GM19438 (cell line): ENCODE results near the gene SVIL.
"Not testable (repeated sequence)": the region's sequence is repeated elsewhere in the genome, so short reads cannot be mapped to it uniquely, and the experiment has no call there.

ENCODE experiments used
- ATAC-seq: cut with Tn5 transposase; IDR thresholded peaks from one replicate; pipeline ENCODE4 v1.9.1; 2021; ENCODE audit warnings: low read depth; ENCODE audit not compliant: unreplicated experiment

Gene SVIL

GRCh38 chr10:29470355-29470705 is 164.4 kb downstream of the SVIL start:
- no peak for ATAC-seq

DNA sequence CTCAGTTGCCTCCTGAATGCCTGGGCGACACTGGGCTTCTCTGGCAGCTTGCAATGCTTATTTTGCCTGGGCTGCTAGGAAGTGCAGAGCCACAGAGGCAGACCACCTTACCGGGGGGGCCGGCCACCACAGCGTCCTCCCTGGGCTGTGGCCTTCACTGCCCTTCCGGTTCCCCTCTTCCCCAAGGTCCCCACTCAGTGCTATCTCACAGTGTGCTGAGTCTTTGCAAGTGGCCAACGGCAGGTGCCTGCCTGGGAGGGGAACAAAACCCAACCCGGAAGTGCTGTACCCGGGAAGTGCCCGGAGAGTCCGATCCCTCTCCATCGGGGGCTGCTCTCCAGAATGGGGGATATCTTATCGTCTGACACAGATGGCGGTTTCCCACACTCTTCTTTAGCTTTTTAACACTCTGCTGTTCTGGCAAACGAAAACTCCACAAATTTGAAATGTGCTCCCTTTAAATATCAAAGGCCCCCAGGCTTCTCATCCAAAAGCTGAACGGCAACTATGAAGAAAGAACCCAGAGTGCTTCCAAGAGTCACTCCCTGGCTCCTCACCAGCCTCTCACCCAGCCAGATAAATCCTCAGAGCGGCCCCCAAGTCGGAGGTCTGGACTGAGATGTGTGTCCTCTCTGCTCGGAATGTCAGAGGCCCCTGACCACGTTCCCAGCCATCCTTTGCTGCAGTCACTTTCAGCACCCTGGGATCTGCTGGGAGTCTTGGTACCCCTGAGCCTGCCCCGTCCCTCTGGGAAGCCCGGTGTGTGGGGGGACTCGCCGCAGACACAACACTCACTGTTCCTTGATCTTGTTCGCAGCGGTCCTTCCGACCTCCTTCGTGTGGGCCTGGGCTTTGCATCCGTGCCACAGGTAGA is 165.1 kb downstream of the SVIL start:
- ATAC-seq = no peak

- ATAC-seq = no peak
Observed at GRCh38 chr10:29465384-29465783, 169.4 kb downstream of the SVIL start.

DNA sequence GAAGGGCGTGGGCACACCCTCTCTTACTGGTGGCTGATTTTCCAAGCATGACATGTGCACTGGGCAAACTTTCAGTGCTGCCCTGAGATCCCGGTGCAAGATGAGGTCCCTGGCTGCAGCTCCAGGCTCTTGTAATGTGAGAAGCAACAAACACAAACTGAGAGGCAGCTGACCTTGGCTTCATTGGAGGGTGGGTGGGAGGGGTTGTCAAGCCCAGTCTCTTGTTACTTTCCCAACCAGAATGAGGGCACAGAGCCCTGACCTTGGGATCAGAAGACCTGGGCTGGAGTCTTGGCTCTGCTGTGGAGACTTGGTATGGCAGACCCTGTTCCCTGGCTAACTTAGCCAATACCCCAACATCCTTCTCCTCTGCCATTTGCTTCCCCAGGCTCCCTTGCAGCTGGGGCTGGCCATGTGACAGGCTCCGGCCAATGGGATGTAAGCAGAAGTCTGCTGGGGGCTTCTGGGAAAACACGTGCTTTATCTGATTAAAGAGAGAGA is 170.1 kb downstream of the SVIL start:
- ATAC-seq = not testable (repeated sequence)

- ATAC-seq = no peak
Observed at GRCh38 chr10:29461042-29461441, 173.7 kb downstream of the SVIL start.

DNA sequence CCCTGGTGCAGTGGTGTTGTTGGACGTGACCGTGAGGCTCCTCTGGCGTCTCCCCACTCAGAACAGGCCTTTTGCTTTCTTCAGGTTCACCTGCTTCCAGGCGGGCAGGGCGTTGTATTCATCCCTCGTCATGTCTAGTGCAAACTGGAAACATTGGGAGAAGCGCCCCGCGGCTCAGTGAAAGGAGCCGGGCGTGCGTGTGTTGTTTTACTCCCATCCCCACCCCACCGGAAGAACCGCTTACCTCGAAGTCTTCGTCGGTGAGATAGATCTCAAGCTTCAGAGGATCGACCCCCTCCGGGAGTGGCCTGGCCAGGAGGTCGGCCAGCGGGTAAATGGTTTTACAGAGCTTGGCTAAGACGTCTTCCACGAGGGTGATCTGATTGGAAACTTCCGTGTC is 176.6 kb downstream of the SVIL start:
- ATAC-seq = not testable (repeated sequence)

- ATAC-seq = no peak
Observed at GRCh38 chr10:29455095-29455494, 179.7 kb downstream of the SVIL start.

GRCh38 chr10:29454250-29454649 is 180.5 kb downstream of the SVIL start:
- no peak for ATAC-seq

- ATAC-seq = no peak
Observed at GRCh38 chr10:29452546-29452945, 182.2 kb downstream of the SVIL start.

GRCh38 chr10:29451946-29452345 is 182.8 kb downstream of the SVIL start:
- ATAC-seq = no peak

DNA sequence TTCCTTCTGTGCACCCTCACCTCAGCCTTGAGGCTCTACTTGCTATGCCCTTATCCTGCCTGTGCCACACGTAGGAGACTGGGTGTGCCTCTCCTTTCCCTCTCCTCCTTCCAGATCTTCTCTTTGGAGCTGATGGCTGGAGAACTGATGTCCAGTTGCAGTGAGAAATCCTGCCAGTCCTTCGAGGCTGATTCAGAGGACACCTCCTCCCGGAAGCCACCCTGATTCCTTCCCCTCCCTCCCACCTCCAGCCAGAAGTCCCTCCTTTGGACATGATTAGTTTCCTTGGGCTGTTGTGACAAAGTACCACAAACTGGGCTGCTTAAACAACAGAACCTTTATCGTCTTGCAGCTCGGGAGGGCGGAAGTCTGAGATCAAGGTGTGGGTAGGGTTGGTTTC is 184.4 kb downstream of the SVIL start:
- no peak for ATAC-seq

GRCh38 chr10:29448756-29449592 is 185.8 kb downstream of the SVIL start:
- ATAC-seq = peak; percentile 78

GRCh38 chr10:29448125-29448524 is 186.6 kb downstream of the SVIL start:
- ATAC-seq = no peak

DNA sequence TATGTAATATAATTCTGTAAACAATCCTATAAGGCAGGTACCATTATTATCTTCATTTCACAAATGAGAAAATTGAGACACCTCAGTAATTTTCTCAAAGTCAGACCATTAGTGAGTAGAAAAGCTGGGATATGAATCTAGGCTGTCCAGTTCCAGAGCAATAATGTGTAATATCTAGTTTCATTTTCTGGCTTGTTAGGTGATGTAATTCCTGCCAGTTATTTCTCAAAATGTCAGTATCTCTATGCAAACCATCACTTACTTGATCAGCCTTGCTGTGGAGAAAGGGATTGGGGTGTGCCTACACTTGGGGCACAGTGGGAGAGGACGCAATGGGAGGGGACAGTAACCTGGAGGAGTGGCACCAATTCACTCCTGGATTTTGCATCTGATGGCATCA is 188.4 kb downstream of the SVIL start:
- no peak for ATAC-seq

GRCh38 chr10:29443745-29444523 is 190.8 kb downstream of the SVIL start:
- no peak for ATAC-seq

DNA sequence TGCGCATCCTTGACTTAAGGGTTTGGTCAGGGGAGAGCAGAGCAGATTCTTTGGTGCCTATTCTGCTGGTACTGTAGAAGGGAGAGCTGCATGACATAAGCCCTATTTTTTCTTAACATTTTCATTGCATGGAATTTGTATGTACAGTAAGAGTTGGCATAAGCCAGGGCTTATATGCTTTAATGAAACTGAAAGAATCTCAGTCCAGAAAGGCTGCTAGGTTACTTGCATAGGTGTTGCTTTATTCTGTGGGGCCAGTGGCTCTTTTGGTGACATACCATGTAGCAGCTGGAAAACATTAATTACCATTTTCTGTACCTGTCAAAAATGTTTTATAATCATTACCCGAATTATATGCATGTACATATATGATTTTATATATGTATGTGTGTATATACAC is 193.8 kb downstream of the SVIL start:
- ATAC-seq = no peak

GRCh38 chr10:29439005-29439404 is 195.8 kb downstream of the SVIL start:
- ATAC-seq = not testable (repeated sequence)

DNA sequence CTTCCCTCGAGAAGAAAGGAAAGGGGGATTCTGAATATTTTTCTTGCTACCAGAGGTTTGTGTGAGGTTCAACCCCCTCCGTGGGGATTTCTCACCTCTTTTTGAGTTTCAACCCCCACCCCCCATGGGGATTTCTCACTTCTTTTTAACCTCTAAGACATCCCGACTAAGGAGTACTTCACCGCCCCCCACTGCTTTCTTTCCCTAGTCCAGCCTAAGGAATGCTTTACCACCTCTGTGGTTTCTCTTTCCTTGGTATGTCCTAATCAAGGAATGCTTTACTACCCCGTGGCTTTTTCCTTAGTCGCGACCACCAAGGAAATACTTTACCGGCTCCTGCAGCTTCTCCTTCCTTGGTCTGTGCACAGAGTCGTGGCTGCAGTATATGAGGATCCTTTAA is 196.5 kb downstream of the SVIL start:
- no peak for ATAC-seq

DNA sequence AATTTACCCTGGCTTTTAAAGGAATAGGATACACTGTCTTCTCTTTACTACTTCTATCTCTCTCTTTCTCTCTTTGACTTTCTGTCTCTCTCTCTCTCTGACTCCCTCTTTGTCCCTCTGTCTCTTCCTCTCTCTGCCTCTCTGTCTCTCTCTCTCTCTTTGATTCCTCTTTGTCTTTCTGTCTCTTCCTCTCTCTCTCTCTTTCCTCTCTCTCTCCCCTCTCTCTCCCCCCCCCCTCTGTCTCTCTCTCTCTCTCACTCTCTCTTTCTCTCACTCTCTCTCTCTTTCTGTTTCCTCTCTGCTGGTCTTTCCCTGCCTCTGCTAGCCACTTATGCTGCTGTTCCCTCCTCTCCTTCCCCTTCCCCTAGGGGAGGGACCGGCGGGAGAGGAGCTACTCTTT is 196.9 kb downstream of the SVIL start:
- no peak for ATAC-seq

GRCh38 chr10:29435809-29436501 is 198.8 kb downstream of the SVIL start:
- no peak for ATAC-seq
